Keratinocyte (primary cell): Measurements from ENCODE around the gene GRHPR.

Experiments
- CTCF ChIP-seq, 3 experiments: IDR thresholded peaks in 1 of 3; conservative IDR thresholded peaks in 1 of 3; optimal IDR thresholded peaks in 1 of 3; 2 replicates in 2 of 3; 3 replicates in 1 of 3; pipeline versions ENCODE3 to v1.5.1; 2011; ENCODE audit warnings: low read length in 3 of 3, mild to moderate bottlenecking in 3 of 3, moderate library complexity in 2 of 3, control low read depth in 1 of 3, inconsistent platforms in 1 of 3; ENCODE audit not compliant: insufficient read depth in 2 of 3; ENCODE audit errors: extremely low read depth in 1 of 3
- EZH2 ChIP-seq: IDR thresholded peaks from one replicate; pipeline ENCODE4 v1.6.1; 2012; ENCODE audit warnings: inconsistent platforms, mild to moderate bottlenecking, low read length, moderate library complexity

GRCh38 chr9:37415011-37415719 is 7.3 kb upstream of the GRHPR start:
- TF ChIP-seq CTCF (optimal IDR thresholded peaks at IDR 0.05 in 1 of 3, IDR thresholded peaks at IDR 0.05 in 1 of 3, conservative IDR thresholded peaks at IDR 0.05 in 1 of 3; ENCODE audit: extremely low read depth in 1 of 3, insufficient read depth in 2 of 3, low read length in 3 of 3) (peak in 2 of 3 experiments; percentile 76 to 93), EZH2 (no peak)
